Measurements from ENCODE around the gene SLC35F1. TPM values are rescaled to one million over a fixed set of nuclear protein-coding genes. Genes with fewer than 3 reads are reported as not detected.

SLC35F1 gene
- total and polyA plus RNA-seq, 9 of the 15 experiments (the other 6 are each of a cell fraction or from before 2014, with no cell fraction given) = 0.03 to 0.06 TPM; not detected in 7

GRCh38 chr6:117989086-117989485 is 82.0 kb downstream of the SLC35F1 start (continued):
- TF ChIP-seq EWSR1 (IDR thresholded peaks at IDR 0.05; ENCODE audit: borderline replicate concordance, low read depth, partially characterized antibody) (no peak), XRCC3 (IDR thresholded peaks at IDR 0.05) (no peak), BRF2 (IDR thresholded peaks at IDR 0.05; ENCODE audit: borderline replicate concordance, insufficient read depth, insufficient read length) (no peak), ZBTB33 (CRISPR knock-in tag; IDR thresholded peaks at IDR 0.05) (no peak), BACH1 (tag; IDR thresholded peaks at IDR 0.05) (no peak), HNRNPLL (IDR thresholded peaks at IDR 0.05; ENCODE audit: low read depth, low read length, poor library complexity, severe bottlenecking) (no peak), TAL1 (IDR thresholded peaks at IDR 0.05) (no peak)

- Histone ChIP-seq H3K9ac (ENCODE audit: insufficient read depth in 1 of 2, low read depth in 2 of 2, low read length in 2 of 2) (no peak overlapping the region), H3K9me1 (ENCODE audit: control insufficient read depth, insufficient read depth, low read length) (no peaks in the 10 kb centered on the region), H3K9me3 (replicated peaks; ENCODE audit: control insufficient read depth, insufficient read depth, low read depth, low read length) (no peaks in the 10 kb centered on the region), H3K79me2 (ENCODE audit: control insufficient read depth, insufficient read depth, low read length) (no peaks in the 10 kb centered on the region), H3K36me3 (ENCODE audit: control insufficient read depth, insufficient read depth, low read length) (no peaks in the 10 kb centered on the region), H2AFZ (ENCODE audit: low read depth, low read length) (no peak overlapping the region), H3K27ac (ENCODE audit: extremely low read depth, low read depth, low read length) (no peak overlapping the region), H3K27me3 (ENCODE audit: control insufficient read depth in 2 of 2, insufficient read depth in 2 of 2, low read length in 2 of 2) (no peaks in the 10 kb centered on the region), H3K4me1 (replicated peaks in 1 of 2; ENCODE audit: control insufficient read depth in 2 of 2, insufficient read depth in 2 of 2, low read length in 2 of 2) (no peaks in the 10 kb centered on the region), H3K4me3 (no peak overlapping the region), H3K4me2 (ENCODE audit: insufficient read depth, low read length) (no peak overlapping the region), H4K20me1 (replicated peaks; ENCODE audit: control insufficient read depth, insufficient read depth, low read length) (no peaks in the 10 kb centered on the region)
- FAIRE-seq (no peak), ATAC-seq (no peak), DNase-seq (ENCODE audit: extremely low read depth in 1 of 4, low spot score in 3 of 4) (no peak)
- intact Hi-C loops (cut with micrococcal nuclease) (no loop called here), in situ Hi-C loops (cut with MboI) (no loop called here)
- WGBS (ENCODE audit: insufficient coverage, low coverage, missing lambda C conversion rate) = 0% methylated on average over 1 of the region's 1 CpG
- ChIA-PET CTCF (ENCODE audit: low intra/inter-chr PET ratio) (interaction anchor here (0.6 kb wide), 1 partner anchor 13 kb away, joined by 4 read pairs; no protein-coding TSS in a partner anchor), POLR2A (interaction anchor here (0.8 kb wide), 1 partner anchor 27 kb away, joined by 3 read pairs; no protein-coding TSS in a partner anchor)
- no TSS peak for BruUV-seq (replicated peaks)
- TF ChIP-seq ZNF121 (CRISPR knock-in tag; conservative IDR thresholded peaks at IDR 0.05) (no peak), ZNF23 (CRISPR knock-in tag; IDR thresholded peaks at IDR 0.05) (no peak), THAP12 (CRISPR knock-in tag; IDR thresholded peaks at IDR 0.05) (no peak), JUND (IDR thresholded peaks at IDR 0.05; ENCODE audit: borderline replicate concordance, low read depth, low read length) (no peak), JUND (tag; IDR thresholded peaks at IDR 0.05; ENCODE audit: borderline replicate concordance, low read depth, low read length) (no peak), RNF219 (CRISPR knock-in tag; IDR thresholded peaks at IDR 0.05) (no peak)
Measured at GRCh38 chr6:117990151-117990550, 83.1 kb downstream of the SLC35F1 start.
